ENCODE data around the gene UBQLN3.

Gene UBQLN3

GRCh38 chr11:5488798-5489399 lies 20.9 kb downstream of the UBQLN3 start:
- Histone ChIP-seq H3K4me3 (no peak overlapping the region), H3K27ac (no peak overlapping the region)
- no peak for TF ChIP-seq CTCF (IDR thresholded peaks at IDR 0.05)
- no peak for DNase-seq (ENCODE audit: low spot score)

GRCh38 chr11:5488385-5488784 lies 21.4 kb downstream of the UBQLN3 start, which contains the start of gene OR52D1:
Gene OR52D1 (plus strand): TSS chr11:5488685. CDS start chr11:5488707, 22 bp downstream.
- TF ChIP-seq CTCF (IDR thresholded peaks at IDR 0.05), result no peak
- DNase-seq (ENCODE audit: low spot score), result no peak
- no peak within 1 kb of the TSS for H3K4me3 ChIP-seq
- no peak within 1 kb of the TSS for H3K27ac ChIP-seq

GRCh38 chr11:5486421-5486820 lies 23.3 kb downstream of the UBQLN3 start:
- Histone ChIP-seq H3K4me3 (no peak overlapping the region), H3K27ac (no peak overlapping the region)
- TF ChIP-seq CTCF (IDR thresholded peaks at IDR 0.05), result no peak
- no peak for DNase-seq (ENCODE audit: low spot score)

GRCh38 chr11:5486003-5486402 lies 23.8 kb downstream of the UBQLN3 start:
- no peak overlapping the region for H3K27ac ChIP-seq
- no peak for TF ChIP-seq CTCF (IDR thresholded peaks at IDR 0.05)
- no peak overlapping the region for H3K4me3 ChIP-seq
- no peak for DNase-seq (ENCODE audit: low spot score)

GRCh38 chr11:5476186-5476819 lies 33.5 kb downstream of the UBQLN3 start:
- TF ChIP-seq CTCF (IDR thresholded peaks at IDR 0.05), result peak; percentile 63
- H3K27ac ChIP-seq, result no peak overlapping the region
- no peak for DNase-seq (ENCODE audit: low spot score)

GRCh38 chr11:5473921-5474320 lies 35.8 kb downstream of the UBQLN3 start:
- TF ChIP-seq CTCF (IDR thresholded peaks at IDR 0.05), result no peak
- H3K4me3 ChIP-seq, result no peak overlapping the region
- DNase-seq (ENCODE audit: low spot score), result no peak
- no peak overlapping the region for H3K27ac ChIP-seq

More at GRCh38 chr11:5476186-5476819, 33.5 kb downstream of the UBQLN3 start:
- no peak overlapping the region for H3K4me3 ChIP-seq

- H3K4me3 ChIP-seq, result no peak overlapping the region
- TF ChIP-seq CTCF (IDR thresholded peaks at IDR 0.05), result no peak
- H3K27ac ChIP-seq, result no peak overlapping the region
- DNase-seq (ENCODE audit: low spot score), result no peak
Observed at GRCh38 chr11:5467527-5467926, 42.2 kb downstream of the UBQLN3 start.

Measured in coronary artery (tissue), 2 donors.